KBM-7 (cell line): ENCODE data around the gene ANGEL2.
"Not testable (repeated sequence)": the region's sequence is repeated elsewhere in the genome, so short reads cannot be mapped to it uniquely, and the experiment has no call there.

Experiments used
- DNase-seq: peaks from one replicate; pipeline ENCODE4 v3.0.0-alpha.2; 2015
- in situ Hi-C: fragments of 300-500 bp; cut with MboI; formaldehyde crosslinking; loops from 2 replicates; pipeline ENCODE4 v1.14.3; 2020; ENCODE audit warnings: low sequenced_read_pairs, low pct_unique_long_range_greater_than_20kb, mixed read lengths

Gene ANGEL2

DNA sequence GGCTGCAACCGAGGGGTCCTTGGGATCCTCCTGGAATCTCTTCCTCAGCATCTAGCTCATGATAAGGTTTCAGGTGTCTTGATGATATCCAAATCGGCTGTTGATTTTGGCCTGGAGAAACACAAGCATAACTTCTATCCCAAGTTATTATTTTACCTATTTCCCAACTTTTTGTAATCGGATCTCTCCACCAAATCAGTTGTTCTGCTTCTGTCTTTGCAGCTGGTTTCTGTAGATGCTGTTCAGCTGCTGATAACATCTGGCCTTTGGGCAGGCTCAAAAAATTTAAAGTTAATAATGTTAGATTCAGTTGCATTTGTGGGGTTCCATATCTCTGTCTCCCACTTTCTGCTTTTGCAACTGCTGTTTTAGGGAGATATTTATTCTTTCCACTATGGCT is 11.4 kb upstream of the ANGEL2 start:
- DNase-seq, in situ Hi-C loops: not testable (repeated sequence)

- DNase-seq, result no peak
- in situ Hi-C loops, result no loop called here
Measured at GRCh38 chr1:213020016-213020415, 4.3 kb upstream of the ANGEL2 start.

DNA sequence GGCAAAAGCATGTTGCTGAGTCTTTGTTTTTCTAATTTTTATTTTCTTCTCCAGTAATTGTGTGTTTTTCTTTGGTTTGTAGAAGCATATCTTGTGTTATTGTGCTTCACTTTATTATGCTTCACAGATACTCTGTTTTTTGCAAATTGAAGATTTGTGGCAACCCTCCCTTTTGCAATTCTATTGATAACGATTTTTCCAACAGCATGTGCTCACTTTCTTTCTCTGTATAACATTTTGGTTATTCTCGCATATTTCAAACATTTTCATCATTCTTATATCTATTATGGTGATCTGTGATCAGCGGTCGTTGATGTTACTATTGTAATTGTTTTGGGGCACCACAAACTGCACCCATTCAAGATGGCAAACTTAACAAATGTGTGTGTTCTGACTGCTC is 3.8 kb upstream of the ANGEL2 start:
- no peak for DNase-seq
- in situ Hi-C loops, result no loop called here

- DNase-seq, result no peak
- in situ Hi-C loops, result no loop called here
Measured at GRCh38 chr1:213017447-213018273, 2.0 kb upstream of the ANGEL2 start.

DNA sequence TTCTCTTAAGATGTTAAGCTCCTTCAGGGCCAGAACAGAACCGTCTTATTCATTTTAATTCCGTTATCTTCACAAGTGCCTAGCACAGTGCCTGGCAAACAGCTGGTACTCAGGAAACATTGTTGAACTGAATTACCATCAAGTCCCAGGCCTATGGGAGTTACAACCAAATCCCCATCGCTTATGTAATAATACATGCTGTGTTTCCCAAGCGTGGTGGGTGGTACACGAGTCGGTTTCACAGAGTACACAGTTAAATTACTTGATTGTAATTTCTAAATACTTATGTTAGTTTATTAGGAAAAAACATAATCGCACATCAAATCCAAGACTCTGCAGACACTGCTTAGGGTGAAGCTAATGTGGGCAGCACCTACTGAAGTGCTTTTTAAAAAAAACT is 1.0 kb downstream of the ANGEL2 start:
- in situ Hi-C loops, result no loop called here
- DNase-seq, result no peak

DNA sequence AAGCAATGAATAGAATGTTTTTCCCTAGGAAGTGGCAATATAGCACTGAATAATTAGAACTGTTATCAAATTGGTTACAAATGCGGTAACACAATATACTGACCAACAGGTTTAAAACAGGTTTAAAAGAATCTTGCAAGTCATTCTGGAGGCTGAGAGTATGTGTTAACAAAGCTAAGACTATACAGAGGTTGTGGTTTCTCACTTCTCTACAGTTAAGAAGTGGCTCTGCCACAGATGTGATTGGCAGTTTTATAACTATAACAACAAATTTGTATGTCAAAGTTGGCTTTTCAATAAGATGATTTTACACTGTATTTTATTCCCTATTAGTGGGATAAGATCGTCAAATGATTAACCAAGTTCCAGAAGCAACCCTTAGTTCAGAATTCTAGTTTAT is 7.1 kb downstream of the ANGEL2 start:
- in situ Hi-C loops, result no loop called here
- DNase-seq, result no peak

- in situ Hi-C loops, result no loop called here
- no peak for DNase-seq
Measured at GRCh38 chr1:213003256-213003655, 12.4 kb downstream of the ANGEL2 start.

DNA sequence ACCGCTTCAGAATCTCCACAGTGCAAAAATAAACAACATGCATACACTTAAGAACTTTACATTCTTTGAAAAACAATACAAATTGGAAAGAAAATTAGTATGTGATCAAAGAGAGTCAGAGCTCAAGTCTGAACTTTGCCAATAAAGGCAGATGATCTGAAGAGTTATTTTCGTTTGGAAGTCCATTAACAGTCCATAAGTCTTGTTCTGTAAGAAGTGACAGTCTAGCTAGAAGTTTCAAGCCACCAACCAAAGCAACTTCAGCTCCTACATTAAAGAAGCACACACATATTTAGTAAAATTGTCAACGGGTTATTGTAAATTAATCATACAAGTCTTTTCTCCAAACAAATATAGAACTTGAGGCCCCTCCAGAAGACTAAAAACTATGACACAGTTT is 20.7 kb downstream of the ANGEL2 start:
- in situ Hi-C loops, result loop anchor here (25.0 kb wide), 1 partner anchor 533 kb away; no protein-coding TSS in a partner anchor
- DNase-seq, result no peak

GRCh38 chr1:212993960-212994359 is 21.7 kb downstream of the ANGEL2 start:
- in situ Hi-C loops, result loop anchor here (25.0 kb wide), 1 partner anchor 532 kb away; no protein-coding TSS in a partner anchor
- not testable (repeated sequence) for DNase-seq

- DNase-seq, result no peak
- in situ Hi-C loops, result loop anchor here (25.0 kb wide), 1 partner anchor 528 kb away; no protein-coding TSS in a partner anchor
Measured at GRCh38 chr1:212990276-212990675, 25.4 kb downstream of the ANGEL2 start.

DNA sequence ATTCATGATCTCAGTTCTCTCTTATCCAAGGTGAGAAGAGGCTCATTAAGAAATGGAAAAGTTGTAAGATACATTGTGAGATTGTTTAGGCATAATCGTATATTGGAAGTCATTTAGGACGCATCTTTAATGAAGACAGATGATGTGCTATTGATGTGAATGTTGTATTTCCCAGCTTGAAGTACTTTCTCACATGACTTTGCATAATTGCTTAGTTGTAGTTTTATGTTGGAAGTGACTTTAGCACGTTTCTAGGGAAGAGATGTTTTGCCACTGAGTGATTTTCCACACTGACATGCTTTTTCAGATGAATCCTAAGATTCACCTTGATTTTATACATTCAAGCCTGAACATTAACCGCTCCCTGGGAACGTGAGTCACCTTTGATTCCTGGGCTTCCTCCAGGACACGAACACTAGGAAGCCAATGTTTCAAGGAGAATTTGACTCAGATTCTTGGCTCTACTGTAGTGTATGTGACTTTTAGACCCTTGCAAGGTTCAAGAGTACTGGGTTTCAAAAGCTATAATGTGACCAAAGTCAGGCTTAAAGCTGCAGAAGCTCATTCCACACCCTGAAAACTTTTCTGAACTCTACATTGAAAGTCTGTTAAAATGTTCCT is 27.9 kb downstream of the ANGEL2 start:
- DNase-seq, result no peak
- in situ Hi-C loops, result loop anchor here (25.0 kb wide), 1 partner anchor 526 kb away; no protein-coding TSS in a partner anchor

DNA sequence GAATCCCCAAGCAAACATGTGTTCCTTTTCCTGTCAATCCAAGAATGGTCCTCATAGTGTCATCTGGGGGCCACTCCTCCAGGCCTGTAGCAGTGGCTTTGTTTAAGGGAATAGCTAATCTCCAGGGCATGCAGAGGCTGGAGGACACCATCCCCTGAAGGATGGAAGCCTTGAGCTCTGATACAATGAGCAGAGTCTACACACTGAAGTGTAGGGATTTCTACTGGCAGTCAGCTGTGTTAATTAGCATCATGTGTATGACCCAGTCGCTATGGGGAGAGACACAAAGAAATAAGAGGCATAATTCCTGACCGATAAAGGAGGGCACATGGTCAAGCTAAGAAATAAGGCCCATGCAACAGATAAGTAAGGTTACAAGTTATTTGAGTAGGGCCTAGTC is 29.1 kb downstream of the ANGEL2 start:
- no peak for DNase-seq
- in situ Hi-C loops, result loop anchor here (25.0 kb wide), 1 partner anchor 524 kb away; no protein-coding TSS in a partner anchor

- in situ Hi-C loops, result loop anchor here (25.0 kb wide), 1 partner anchor 522 kb away; no protein-coding TSS in a partner anchor
- DNase-seq, result no peak
Measured at GRCh38 chr1:212984522-212985291, 31.0 kb downstream of the ANGEL2 start.

GRCh38 chr1:212983482-212983881 is 32.2 kb downstream of the ANGEL2 start:
- no peak for DNase-seq
- in situ Hi-C loops, result loop anchor here (25.0 kb wide), 1 partner anchor 521 kb away; no protein-coding TSS in a partner anchor

- no peak for DNase-seq
- in situ Hi-C loops, result loop anchor here (25.0 kb wide), 1 partner anchor 520 kb away; no protein-coding TSS in a partner anchor
Measured at GRCh38 chr1:212982430-212983152, 33.1 kb downstream of the ANGEL2 start.

DNA sequence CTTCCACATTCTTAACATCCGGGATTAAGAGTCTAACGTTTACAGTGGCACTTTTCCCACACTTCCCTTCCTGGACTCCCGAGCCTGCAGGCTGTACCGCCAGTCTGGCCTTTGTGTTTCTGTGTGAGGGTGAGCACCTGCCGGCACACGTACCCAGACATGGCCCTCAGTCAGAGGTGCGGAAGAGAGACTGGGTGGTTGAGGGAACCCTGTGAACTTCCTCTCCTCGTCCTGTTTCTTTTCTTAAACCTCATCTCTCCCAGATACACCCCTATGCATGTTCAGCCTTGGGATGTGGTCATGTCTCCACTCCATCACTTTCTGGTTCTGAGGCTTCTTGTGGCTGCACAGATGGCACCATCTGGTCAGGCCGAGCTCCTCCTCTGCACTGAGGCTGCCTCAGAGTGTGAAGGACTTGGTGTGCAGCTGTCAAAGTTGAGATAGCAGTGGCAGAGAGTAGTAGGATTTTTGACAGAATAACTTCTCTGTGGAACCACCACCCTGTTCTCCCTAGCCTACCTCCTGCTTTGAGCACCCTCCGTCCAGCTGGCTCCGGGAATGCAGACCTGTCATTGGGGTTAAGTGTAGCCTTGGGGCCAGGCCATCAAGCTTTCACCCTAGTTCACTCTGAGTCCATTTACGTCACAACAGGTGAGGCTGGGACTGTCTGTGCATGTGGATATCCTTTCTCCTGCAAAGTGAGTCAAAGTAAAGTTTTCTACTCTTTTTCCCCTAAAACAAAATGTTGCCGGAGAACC is 33.9 kb downstream of the ANGEL2 start:
- no peak for DNase-seq
- in situ Hi-C loops, result loop anchor here (25.0 kb wide), 1 partner anchor 519 kb away; no protein-coding TSS in a partner anchor

DNA sequence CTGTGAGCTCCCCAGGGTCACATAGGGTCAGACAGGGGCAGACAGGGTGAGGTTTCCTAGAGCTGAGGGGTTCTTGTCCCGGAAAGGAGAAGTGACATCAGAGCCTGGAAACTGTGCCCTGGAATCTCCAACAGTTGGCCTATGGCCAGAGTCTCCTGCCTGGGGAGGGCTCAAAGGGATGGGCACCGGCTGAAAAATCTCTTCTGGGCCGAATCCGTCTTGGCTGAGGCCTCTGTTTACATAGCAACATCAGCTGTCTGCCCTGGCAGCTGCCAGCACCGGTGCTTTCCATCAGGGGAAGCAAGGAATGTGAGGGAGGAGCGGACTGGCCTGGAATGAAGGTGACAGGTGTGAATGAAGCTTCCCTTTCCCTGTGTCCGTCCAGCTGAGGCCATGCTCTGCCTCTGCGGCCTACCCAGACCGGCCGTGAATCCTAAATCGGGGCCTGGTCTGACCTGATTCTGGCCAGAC is 34.6 kb downstream of the ANGEL2 start:
- DNase-seq, result no peak

More for the DNA sequence above, 34.6 kb downstream of the ANGEL2 start:
- in situ Hi-C loops, result loop anchor here (25.0 kb wide), 1 partner anchor 519 kb away; no protein-coding TSS in a partner anchor
